WERI-Rb-1 (cell line): ENCODE measurements around the gene KRTAP10-1.
"Not testable (repeated sequence)": the region's sequence is repeated elsewhere in the genome, so short reads cannot be mapped to it uniquely, and the experiment has no call there.

ENCODE experiments used
- DNase-seq: peaks from one replicate; pipeline ENCODE4 v3.0.0-alpha.2; 2020
- H3K27ac ChIP-seq: fragments of 250-450 bp; sonication (Bioruptor Pico); 2 replicates; pipeline ENCODE4 v1.5.1; 2020; ENCODE audit warnings: mild to moderate bottlenecking, moderate library complexity
- H3K27me3 ChIP-seq: fragments of 250-450 bp; sonication (Bioruptor Pico); 2 replicates; pipeline ENCODE4 v1.5.1; 2021; ENCODE audit warnings: mild to moderate bottlenecking, low read depth, moderate library complexity; ENCODE audit not compliant: insufficient read depth, severe bottlenecking
- H3K36me3 ChIP-seq: fragments of 250-450 bp; sonication (Bioruptor Pico); 2 replicates; pipeline ENCODE4 v1.5.1; 2020; ENCODE audit warnings: mild to moderate bottlenecking, moderate library complexity
- H3K4me3 ChIP-seq: 2 replicates; pipeline ENCODE4 v1.5.1; 2011; ENCODE audit warnings: low read depth, mild to moderate bottlenecking, control low read depth, low read length
- H3K9me3 ChIP-seq: fragments of 250-450 bp; sonication (Bioruptor Pico); 2 replicates; pipeline ENCODE4 v1.5.1; 2021; ENCODE audit warnings: mild to moderate bottlenecking, moderate library complexity; ENCODE audit not compliant: severe bottlenecking
- TF ChIP-seq, protein P1 (sequence below): IDR thresholded peaks from 2 replicates; pipeline ENCODE4 v1.5.1; 2011; ENCODE audit warnings: low read depth, mild to moderate bottlenecking, control low read depth, inconsistent platforms, low read length

KRTAP10-1 gene

DNA sequence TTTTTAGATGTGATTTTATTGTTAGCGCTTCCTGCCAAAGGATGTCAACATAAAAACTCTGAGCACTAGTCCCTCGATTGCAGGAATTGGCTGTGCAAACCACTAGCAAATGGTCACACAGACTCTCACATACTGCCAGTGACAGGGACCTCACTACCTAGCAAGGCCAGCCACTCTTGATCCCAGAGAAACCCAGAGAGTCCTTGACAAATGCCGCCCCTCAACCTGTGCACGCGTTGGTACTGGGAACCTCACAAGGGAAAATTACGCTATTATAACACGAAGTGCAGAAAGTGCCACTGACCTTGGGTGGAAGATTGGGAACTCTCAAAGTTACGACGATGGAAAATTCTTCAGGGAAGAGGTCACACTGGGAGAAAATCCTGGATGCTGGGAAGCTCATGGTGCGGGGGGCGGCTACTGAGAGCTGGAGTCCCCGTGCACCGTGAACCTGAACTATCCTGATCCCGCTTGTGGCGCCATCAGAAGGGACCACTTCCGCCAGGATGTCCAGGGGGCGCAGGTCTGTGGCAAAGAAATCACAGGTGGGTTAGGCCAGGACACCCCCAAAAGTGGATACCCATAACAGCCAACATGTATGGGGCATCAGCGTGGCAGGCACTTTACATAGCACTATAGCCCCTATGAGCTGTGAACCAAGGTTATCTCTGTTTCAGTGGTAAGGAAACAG, 27.6 kb upstream of the KRTAP10-1 start:
- no peak overlapping the region for H3K4me3 ChIP-seq
- H3K9me3 ChIP-seq: peaks cover 17% of the 10 kb centered on the region
- H3K36me3 ChIP-seq: no peaks in the 10 kb centered on the region
- no peak for DNase-seq
- H3K27ac ChIP-seq: no peak overlapping the region
- TF ChIP-seq, protein P1, sequence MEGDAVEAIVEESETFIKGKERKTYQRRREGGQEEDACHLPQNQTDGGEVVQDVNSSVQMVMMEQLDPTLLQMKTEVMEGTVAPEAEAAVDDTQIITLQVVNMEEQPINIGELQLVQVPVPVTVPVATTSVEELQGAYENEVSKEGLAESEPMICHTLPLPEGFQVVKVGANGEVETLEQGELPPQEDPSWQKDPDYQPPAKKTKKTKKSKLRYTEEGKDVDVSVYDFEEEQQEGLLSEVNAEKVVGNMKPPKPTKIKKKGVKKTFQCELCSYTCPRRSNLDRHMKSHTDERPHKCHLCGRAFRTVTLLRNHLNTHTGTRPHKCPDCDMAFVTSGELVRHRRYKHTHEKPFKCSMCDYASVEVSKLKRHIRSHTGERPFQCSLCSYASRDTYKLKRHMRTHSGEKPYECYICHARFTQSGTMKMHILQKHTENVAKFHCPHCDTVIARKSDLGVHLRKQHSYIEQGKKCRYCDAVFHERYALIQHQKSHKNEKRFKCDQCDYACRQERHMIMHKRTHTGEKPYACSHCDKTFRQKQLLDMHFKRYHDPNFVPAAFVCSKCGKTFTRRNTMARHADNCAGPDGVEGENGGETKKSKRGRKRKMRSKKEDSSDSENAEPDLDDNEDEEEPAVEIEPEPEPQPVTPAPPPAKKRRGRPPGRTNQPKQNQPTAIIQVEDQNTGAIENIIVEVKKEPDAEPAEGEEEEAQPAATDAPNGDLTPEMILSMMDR: no peak
- H3K27me3 ChIP-seq: no peaks in the 10 kb centered on the region

DNA sequence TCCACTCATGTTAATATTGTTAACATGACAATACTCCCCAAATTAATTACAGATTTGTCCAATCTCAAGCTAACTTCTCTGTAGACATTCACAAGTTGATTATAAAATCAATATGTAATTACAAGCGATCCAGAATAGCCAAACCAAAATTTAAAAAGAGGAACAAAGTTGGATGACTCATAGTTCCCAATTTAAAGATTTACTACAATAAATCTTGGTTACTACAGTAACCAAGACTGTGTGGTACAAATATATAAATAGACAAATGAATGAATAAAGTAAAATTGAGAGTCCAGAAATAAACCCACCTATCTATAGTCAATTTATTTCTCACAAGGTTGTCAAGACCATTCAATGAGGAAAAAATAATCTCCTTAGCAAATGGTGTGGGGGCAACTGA, 26.4 kb upstream of the KRTAP10-1 start:
- H3K9me3 ChIP-seq: peaks cover 16% of the 10 kb centered on the region
- TF ChIP-seq, protein P1: no peak
- DNase-seq: no peak
- H3K4me3 ChIP-seq: no peak overlapping the region
- H3K36me3 ChIP-seq: no peaks in the 10 kb centered on the region
- no peaks in the 10 kb centered on the region for H3K27me3 ChIP-seq
- no peak overlapping the region for H3K27ac ChIP-seq

DNA sequence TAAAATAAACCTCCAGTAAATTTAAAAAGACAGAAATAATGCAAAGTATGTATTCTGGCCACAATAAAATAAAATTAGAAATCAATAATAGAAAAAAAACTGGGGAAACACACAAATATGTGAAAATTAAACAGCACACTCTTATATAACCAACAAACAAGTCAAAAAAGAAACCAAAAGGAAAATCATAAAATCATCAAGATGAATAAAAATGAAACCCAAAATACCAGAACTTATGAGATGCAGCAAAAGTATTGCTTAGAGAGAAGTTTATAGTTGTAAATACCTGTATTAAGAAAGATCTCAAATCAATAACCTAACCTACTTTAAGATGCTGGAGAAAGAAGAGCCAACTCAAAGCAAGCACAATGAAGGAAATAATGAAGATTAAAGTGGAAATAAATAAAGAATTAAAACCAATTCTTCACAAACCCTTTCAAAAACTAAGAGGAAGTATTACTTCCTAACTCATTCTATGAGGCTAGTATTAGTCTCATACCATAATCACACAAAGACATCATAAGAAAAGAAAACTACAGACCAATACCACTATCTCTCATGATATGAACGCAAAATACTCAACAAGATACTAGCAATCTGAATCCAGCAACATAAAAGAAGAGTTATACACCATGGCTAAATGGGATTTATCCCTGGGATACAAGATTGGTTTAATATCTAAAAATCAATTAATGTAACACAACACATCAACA, 25.0 kb upstream of the KRTAP10-1 start:
- Histone ChIP-seq H3K4me3 (no peak overlapping the region), H3K27ac (no peak overlapping the region), H3K9me3 (peaks cover 5% of the 10 kb centered on the region), H3K36me3 (no peaks in the 10 kb centered on the region), H3K27me3 (no peaks in the 10 kb centered on the region)
- DNase-seq: no peak
- TF ChIP-seq, protein P1: no peak

GRCh38 chr21:44564099-44564498, 24.1 kb upstream of the KRTAP10-1 start:
- no peaks in the 10 kb centered on the region for H3K36me3 ChIP-seq
- no peak overlapping the region for H3K4me3 ChIP-seq
- DNase-seq: no peak
- H3K9me3 ChIP-seq: peaks cover 5% of the 10 kb centered on the region
- no peak overlapping the region for H3K27ac ChIP-seq
- H3K27me3 ChIP-seq: no peaks in the 10 kb centered on the region
- TF ChIP-seq, protein P1: no peak

GRCh38 chr21:44558695-44559094, 18.7 kb upstream of the KRTAP10-1 start, which contains the start of gene KRTAP10-3:
Gene KRTAP10-3, minus strand, starts transcription at chr21:44558795. Its CDS starts 80 bp downstream, at chr21:44558715.
- no peaks in the 10 kb centered on the region for H3K27me3 ChIP-seq
- no peak for DNase-seq

DNA sequence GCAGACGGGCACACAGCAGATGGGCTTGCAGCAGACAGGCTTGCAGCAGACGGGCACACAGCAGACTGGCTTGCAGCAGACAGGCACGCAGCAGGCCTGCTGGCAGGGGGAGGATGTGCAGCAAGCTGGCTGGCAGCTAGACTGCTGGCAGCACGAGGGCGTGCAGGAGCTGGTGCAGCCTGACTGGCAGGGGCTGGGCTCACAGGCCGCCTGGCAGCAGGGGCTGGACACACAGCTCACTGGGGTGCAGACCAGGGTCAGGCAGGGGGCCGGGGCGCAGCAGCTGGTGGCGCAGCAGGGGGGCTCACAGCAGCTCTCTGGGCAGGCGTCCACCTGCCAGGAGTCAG, 18.3 kb upstream of the KRTAP10-1 start:
- H3K36me3 ChIP-seq, H3K27ac ChIP-seq, H3K27me3 ChIP-seq, DNase-seq, H3K4me3 ChIP-seq: not testable (repeated sequence)
- peaks cover 13% of the 10 kb centered on the region for H3K9me3 ChIP-seq

More at GRCh38 chr21:44558695-44559094, 18.7 kb upstream of the KRTAP10-1 start, which contains the start of gene KRTAP10-3:
- peaks cover 9% of the 10 kb centered on the region for H3K9me3 ChIP-seq
- no peaks in the 10 kb centered on the region for H3K36me3 ChIP-seq
- TF ChIP-seq, protein P1: no peak
- no peak within 1 kb of the TSS for H3K4me3 ChIP-seq
- no peak within 1 kb of the TSS for H3K27ac ChIP-seq
